HG03521 (cell line): ENCODE measurements around the gene MARS1.

Experiments
- ATAC-seq: cut with Tn5 transposase; IDR thresholded peaks from one replicate; pipeline ENCODE4 v1.9.1; 2021; ENCODE audit warnings: mild to moderate bottlenecking, moderate library complexity; ENCODE audit not compliant: unreplicated experiment

MARS1 gene

GRCh38 chr12:57456737-57457490 is 31.0 kb upstream of the MARS1 start:
- no peak for ATAC-seq

- ATAC-seq = no peak
Observed at GRCh38 chr12:57458665-57459054, 29.2 kb upstream of the MARS1 start.

GRCh38 chr12:57459055-57459749 is 28.7 kb upstream of the MARS1 start:
- peak; percentile 58 for ATAC-seq

- ATAC-seq = no peak
Observed at GRCh38 chr12:57459750-57460467, 28.0 kb upstream of the MARS1 start, which contains the start of gene GLI1. Gene GLI1 (plus strand): TSS chr12:57459785. CDS start chr12:57463692, 3,907 bp downstream.

GRCh38 chr12:57460468-57460784 is 27.4 kb upstream of the MARS1 start:
- ATAC-seq = no peak

GRCh38 chr12:57460841-57461275 is 27.0 kb upstream of the MARS1 start:
- ATAC-seq = no peak

GRCh38 chr12:57461276-57461916 is 26.5 kb upstream of the MARS1 start:
- ATAC-seq = no peak

GRCh38 chr12:57461917-57462250 is 26.0 kb upstream of the MARS1 start:
- ATAC-seq = no peak

GRCh38 chr12:57462251-57462911 is 25.5 kb upstream of the MARS1 start:
- peak; percentile 64 for ATAC-seq

GRCh38 chr12:57462912-57463253 is 25.0 kb upstream of the MARS1 start:
- no peak for ATAC-seq

- ATAC-seq = no peak
Observed at GRCh38 chr12:57464569-57464968, 23.3 kb upstream of the MARS1 start.

- ATAC-seq = no peak
Observed at GRCh38 chr12:57465030-57465746, 22.7 kb upstream of the MARS1 start.

GRCh38 chr12:57465747-57466505 is 21.9 kb upstream of the MARS1 start:
- no peak for ATAC-seq

- no peak for ATAC-seq
Observed at GRCh38 chr12:57467212-57467874, 20.5 kb upstream of the MARS1 start.

GRCh38 chr12:57467915-57468314 is 20.0 kb upstream of the MARS1 start:
- no peak for ATAC-seq

- ATAC-seq = no peak
Observed at GRCh38 chr12:57469296-57470164, 18.3 kb upstream of the MARS1 start.

GRCh38 chr12:57470286-57470969 is 17.4 kb upstream of the MARS1 start:
- no peak for ATAC-seq
